Nephron progenitor cell (in vitro differentiated cells): ENCODE measurements around the gene ZNF106.

Experiments used
- DNase-seq: peaks from one replicate; pipeline ENCODE4 v3.0.0; 2021
- H3K27ac Mint-ChIP-seq: 2 replicates; pipeline ENCODE4 v1.8.0; 2021; ENCODE audit warnings: mild to moderate bottlenecking, moderate library complexity, mixed read lengths
- H3K27me3 Mint-ChIP-seq: 2 replicates; pipeline ENCODE4 v1.8.0; 2021; ENCODE audit warnings: mild to moderate bottlenecking, low read depth, mixed read lengths; ENCODE audit not compliant: poor library complexity
- H3K36me3 Mint-ChIP-seq: 2 replicates; pipeline ENCODE4 v1.8.0; 2021; ENCODE audit warnings: low read depth, mixed read lengths
- H3K4me1 Mint-ChIP-seq: 2 replicates; pipeline ENCODE4 v1.8.0; 2021; ENCODE audit warnings: mixed read lengths
- H3K4me3 Mint-ChIP-seq: 2 replicates; pipeline ENCODE4 v1.8.0; 2021; ENCODE audit warnings: mild to moderate bottlenecking, moderate library complexity, mixed read lengths
- H3K9me3 Mint-ChIP-seq: 2 replicates; pipeline ENCODE4 v1.8.0; 2021; ENCODE audit warnings: mild to moderate bottlenecking, moderate library complexity, mixed read lengths
- TF ChIP-seq, protein P1 (sequence below): fragments of 200-600 bp; sonication (generic); IDR thresholded peaks from 2 replicates; pipeline ENCODE4 v1.5.0; 2021; ENCODE audit warnings: antibody characterized with exemption

The ZNF106 gene

DNA sequence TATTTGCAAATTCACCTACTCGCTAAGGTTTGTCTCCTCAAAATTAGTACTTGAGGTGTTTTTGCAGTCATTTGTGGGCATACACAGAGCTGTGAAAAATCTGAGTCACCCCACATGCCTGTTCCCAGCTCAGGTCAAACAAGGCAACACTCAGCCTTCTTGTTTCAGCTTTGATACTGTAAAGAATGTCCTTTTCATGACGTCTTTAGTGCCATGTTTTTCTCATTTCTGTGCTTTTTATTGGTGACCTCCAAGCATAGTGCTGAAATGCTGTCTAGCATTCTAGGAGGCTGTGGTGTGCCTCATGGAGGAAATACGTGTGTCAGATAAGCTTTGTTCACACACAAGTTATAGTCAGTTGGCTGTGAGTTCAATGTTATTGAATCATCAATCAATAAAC is 122.8 kb downstream of the ZNF106 start:
- Mint-ChIP-seq H3K4me1 (no peaks in the 10 kb centered on the region), H3K27ac (no peak overlapping the region), H3K4me3 (no peak overlapping the region), H3K9me3 (peaks cover 30% of the 10 kb centered on the region), H3K36me3 (peaks cover 7% of the 10 kb centered on the region), H3K27me3 (peaks cover 62% of the 10 kb centered on the region)
- TF ChIP-seq, protein P1, sequence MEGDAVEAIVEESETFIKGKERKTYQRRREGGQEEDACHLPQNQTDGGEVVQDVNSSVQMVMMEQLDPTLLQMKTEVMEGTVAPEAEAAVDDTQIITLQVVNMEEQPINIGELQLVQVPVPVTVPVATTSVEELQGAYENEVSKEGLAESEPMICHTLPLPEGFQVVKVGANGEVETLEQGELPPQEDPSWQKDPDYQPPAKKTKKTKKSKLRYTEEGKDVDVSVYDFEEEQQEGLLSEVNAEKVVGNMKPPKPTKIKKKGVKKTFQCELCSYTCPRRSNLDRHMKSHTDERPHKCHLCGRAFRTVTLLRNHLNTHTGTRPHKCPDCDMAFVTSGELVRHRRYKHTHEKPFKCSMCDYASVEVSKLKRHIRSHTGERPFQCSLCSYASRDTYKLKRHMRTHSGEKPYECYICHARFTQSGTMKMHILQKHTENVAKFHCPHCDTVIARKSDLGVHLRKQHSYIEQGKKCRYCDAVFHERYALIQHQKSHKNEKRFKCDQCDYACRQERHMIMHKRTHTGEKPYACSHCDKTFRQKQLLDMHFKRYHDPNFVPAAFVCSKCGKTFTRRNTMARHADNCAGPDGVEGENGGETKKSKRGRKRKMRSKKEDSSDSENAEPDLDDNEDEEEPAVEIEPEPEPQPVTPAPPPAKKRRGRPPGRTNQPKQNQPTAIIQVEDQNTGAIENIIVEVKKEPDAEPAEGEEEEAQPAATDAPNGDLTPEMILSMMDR = no peak
- no peak for DNase-seq

DNA sequence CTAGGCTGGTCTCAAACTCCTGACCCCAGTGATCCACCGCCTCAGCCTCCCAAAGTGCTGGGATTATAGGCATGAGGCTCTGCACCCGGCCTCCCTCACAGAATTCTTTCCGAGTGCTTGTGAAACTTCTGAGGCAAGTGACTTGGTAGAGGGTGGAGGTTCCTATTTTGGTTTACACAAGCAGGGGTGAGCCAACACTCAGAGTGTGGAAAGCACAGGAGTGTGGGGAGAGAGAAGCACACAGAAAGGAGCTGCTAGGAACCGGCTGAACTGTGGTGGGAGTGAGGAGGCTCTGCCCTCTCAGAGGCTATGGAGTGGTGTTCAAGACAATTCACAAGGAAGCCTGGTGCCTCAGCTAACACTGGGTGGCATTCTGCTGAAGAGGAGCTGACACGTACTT is 123.9 kb downstream of the ZNF106 start:
- Mint-ChIP-seq H3K9me3 (peaks cover 30% of the 10 kb centered on the region), H3K4me3 (no peak overlapping the region), H3K4me1 (no peaks in the 10 kb centered on the region), H3K27me3 (peaks cover 56% of the 10 kb centered on the region), H3K27ac (no peak overlapping the region), H3K36me3 (peaks cover 7% of the 10 kb centered on the region)
- no peak for DNase-seq
- TF ChIP-seq, protein P1 = no peak

DNA sequence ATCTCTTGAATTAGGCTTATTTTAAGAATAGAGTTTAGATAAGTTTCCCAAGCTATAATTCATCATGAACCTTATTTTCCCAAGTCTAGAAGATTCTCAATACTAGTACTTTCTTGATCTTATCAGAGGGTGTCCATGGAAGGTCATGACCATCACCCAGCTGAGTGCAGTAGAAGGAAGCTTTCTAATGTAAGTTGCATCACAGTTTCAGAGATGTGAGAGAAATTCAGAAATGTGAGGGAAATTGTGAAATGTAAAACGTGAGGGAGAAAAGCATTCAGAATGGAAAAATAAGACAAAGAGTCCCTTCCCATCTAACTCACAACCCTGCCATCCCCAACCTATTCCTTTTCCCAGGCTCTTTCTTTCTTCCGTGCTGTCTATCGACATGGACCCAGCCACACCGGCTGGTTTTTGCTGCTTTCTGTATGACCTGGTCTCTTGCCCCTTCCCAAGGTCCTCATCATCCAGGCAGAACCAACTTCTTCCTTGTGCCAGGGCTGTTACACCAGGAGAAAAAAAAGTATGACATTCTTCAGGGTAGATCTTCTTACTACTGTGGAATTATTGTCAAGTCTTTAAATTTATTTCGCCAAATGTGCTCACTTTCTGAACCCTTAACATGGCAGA is 124.9 kb downstream of the ZNF106 start:
- Mint-ChIP-seq H3K4me3 (no peak overlapping the region), H3K27me3 (peaks cover 51% of the 10 kb centered on the region), H3K4me1 (no peaks in the 10 kb centered on the region), H3K9me3 (peaks cover 24% of the 10 kb centered on the region), H3K36me3 (peaks cover 7% of the 10 kb centered on the region), H3K27ac (no peak overlapping the region)
- TF ChIP-seq, protein P1 = no peak
- DNase-seq = no peak

DNA sequence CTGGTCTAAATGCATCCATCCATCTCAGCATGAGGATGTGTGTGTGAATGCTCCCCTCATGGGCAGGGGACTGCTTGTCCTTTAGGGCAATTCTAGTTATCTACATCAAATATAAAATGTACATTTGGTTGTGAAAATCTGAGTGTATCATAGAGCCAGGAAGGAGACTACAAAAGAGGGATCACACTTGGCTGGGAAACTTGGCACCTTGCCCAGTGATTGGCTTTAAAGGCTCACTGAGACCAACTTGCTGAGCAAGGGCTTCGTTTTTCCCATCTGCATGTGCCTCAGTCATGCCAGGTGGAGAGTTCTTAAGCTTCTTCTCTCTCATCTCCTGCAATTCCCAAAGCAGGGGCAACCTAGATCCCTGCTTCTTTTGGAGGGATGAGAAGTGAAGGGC is 126.4 kb downstream of the ZNF106 start:
- DNase-seq = no peak
- H3K36me3 Mint-ChIP-seq = no peaks in the 10 kb centered on the region
- H3K27ac Mint-ChIP-seq = no peak overlapping the region
- H3K27me3 Mint-ChIP-seq = peaks cover 42% of the 10 kb centered on the region
- TF ChIP-seq, protein P1 = no peak
- H3K9me3 Mint-ChIP-seq = peaks cover 10% of the 10 kb centered on the region
- no peaks in the 10 kb centered on the region for H3K4me1 Mint-ChIP-seq
- H3K4me3 Mint-ChIP-seq = no peak overlapping the region

DNA sequence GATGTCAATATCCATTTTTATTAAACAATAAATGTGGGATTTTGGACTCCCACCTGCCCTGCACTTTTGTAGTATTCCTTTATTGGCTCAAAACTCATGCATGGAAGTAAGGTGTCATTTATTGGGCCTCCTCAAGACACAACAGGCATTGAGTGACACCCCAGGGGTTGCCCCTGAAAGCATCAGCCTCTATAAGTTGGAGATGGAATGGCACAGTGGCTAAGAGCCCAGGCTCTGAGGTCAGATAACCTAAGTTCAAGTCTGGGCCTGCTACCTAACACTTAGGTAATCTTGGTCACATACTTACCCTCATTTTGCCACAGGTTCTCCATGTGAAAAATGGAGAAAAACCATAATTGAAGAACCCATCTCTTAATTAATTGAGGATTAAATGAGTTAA is 127.0 kb downstream of the ZNF106 start:
- no peak overlapping the region for H3K27ac Mint-ChIP-seq
- no peak overlapping the region for H3K4me3 Mint-ChIP-seq
- no peaks in the 10 kb centered on the region for H3K4me1 Mint-ChIP-seq
- H3K9me3 Mint-ChIP-seq = peaks cover 5% of the 10 kb centered on the region
- H3K36me3 Mint-ChIP-seq = no peaks in the 10 kb centered on the region
- TF ChIP-seq, protein P1 = no peak
- DNase-seq = no peak
- peaks cover 36% of the 10 kb centered on the region for H3K27me3 Mint-ChIP-seq

DNA sequence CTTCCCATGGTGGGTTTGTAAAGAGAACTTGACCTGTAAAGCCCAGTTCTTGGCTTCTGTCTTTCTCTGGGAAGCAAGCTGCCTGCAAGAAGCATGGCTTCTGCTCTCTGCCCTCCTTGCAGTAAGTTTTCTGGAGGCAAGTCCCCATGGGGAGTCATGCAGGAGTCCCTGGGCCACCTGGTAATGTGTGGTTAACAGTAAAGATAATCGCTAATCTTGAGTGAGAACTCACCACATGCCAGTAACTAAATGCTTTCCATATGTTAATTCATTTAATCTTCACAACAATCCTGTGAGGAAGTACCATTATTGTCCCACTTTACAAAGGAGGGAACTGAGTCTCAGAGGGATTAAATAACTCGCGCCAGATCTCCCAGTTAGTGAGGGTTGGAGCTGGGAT is 127.5 kb downstream of the ZNF106 start:
- no peaks in the 10 kb centered on the region for H3K36me3 Mint-ChIP-seq
- H3K27me3 Mint-ChIP-seq = peaks cover 32% of the 10 kb centered on the region
- TF ChIP-seq, protein P1 = no peak
- no peak overlapping the region for H3K27ac Mint-ChIP-seq
- DNase-seq = no peak
- H3K9me3 Mint-ChIP-seq = no peaks in the 10 kb centered on the region
- H3K4me3 Mint-ChIP-seq = no peak overlapping the region
- no peaks in the 10 kb centered on the region for H3K4me1 Mint-ChIP-seq
